Epithelial cell of proximal tubule (primary cell): ENCODE results near the gene RAPGEF4. TPM values are rescaled to one million over a fixed set of nuclear protein-coding genes. Genes with fewer than 3 reads are reported as not detected.

Experiments
- DNase-seq: peaks from one replicate; pipeline ENCODE4 v3.0.0-alpha.2; 2011; ENCODE audit warnings: low read depth
- H3K4me3 ChIP-seq: 2 replicates; pipeline ENCODE4 v1.5.1; 2011; ENCODE audit warnings: low read depth, mild to moderate bottlenecking, low read length
- CTCF ChIP-seq: conservative IDR thresholded peaks from 2 replicates; pipeline ENCODE4 v1.5.1; 2012; ENCODE audit warnings: low read depth, mild to moderate bottlenecking, low read length
- total RNA-seq: library from RNA; depleted of rRNA; stranded (reverse); fragments of >200 nt; gene quantifications from 2 replicates; pipeline ENCODE4 v1.2.3, GENCODE V29; 2015

The RAPGEF4 gene
- total RNA-seq, 1 donor from 2014 or later = 0.81 TPM

GRCh38 chr2:173076581-173077345 is 341.1 kb downstream of the RAPGEF4 start:
- TF ChIP-seq CTCF = no peak
- H3K4me3 ChIP-seq = peak overlapping the region; percentile 76
- no peak for DNase-seq

- TF ChIP-seq CTCF = no peak
- DNase-seq = no peak
- H3K4me3 ChIP-seq = no peak overlapping the region
These were observed 342.0 kb downstream of the RAPGEF4 start for GRCh38 chr2:173077506-173078177.

- no peak overlapping the region for H3K4me3 ChIP-seq
- no peak for DNase-seq
- no peak for TF ChIP-seq CTCF
These were observed 343.5 kb downstream of the RAPGEF4 start for GRCh38 chr2:173079141-173079540.

GRCh38 chr2:173079973-173080860 is 344.6 kb downstream of the RAPGEF4 start:
- no peak for TF ChIP-seq CTCF
- DNase-seq = no peak
- H3K4me3 ChIP-seq = no peak overlapping the region

- DNase-seq = no peak
- TF ChIP-seq CTCF = no peak
- H3K4me3 ChIP-seq = no peak overlapping the region
These were observed 351.0 kb downstream of the RAPGEF4 start for GRCh38 chr2:173086518-173087213.

- DNase-seq = no peak
- TF ChIP-seq CTCF = no peak
- no peak overlapping the region for H3K4me3 ChIP-seq
These were observed 351.6 kb downstream of the RAPGEF4 start for GRCh38 chr2:173087214-173087581.
